Stomach (tissue), 4 donors: Measurements from ENCODE around the gene ATG4B.

ENCODE experiments used
- CTCF ChIP-seq, 7 experiments: fragments of 450-650 bp in 4 of 7; fragments of 200-600 bp in 3 of 7; sonication (generic) in 3 of 7; IDR thresholded peaks; one replicate each; pipeline ENCODE4 v1.5.1; 2016 to 2019; ENCODE audit warnings: antibody characterized with exemption in 7 of 7, control low read depth in 2 of 7, mild to moderate bottlenecking in 1 of 7
- EP300 ChIP-seq: sonication (generic); formaldehyde crosslinking; IDR thresholded peaks from one replicate; pipeline ENCODE4 v1.6.1; 2017; ENCODE audit warnings: antibody characterized with exemption
- POLR2A ChIP-seq, 4 donors: fragments of 450-650 bp; IDR thresholded peaks; one replicate each; pipeline ENCODE4 v1.6.1; 2016; ENCODE audit warnings: antibody characterized with exemption in 4 of 4, control low read depth in 2 of 4, mild to moderate bottlenecking in 1 of 4, moderate library complexity in 1 of 4
- POLR2AphosphoS5 ChIP-seq, 3 donors: sonication (generic); formaldehyde crosslinking; IDR thresholded peaks; one replicate each; pipeline ENCODE4 v1.6.1; 2016; ENCODE audit warnings: antibody characterized with exemption in 3 of 3

- TF ChIP-seq CTCF (IDR thresholded peaks at IDR 0.05): no peak
- TF ChIP-seq POLR2A (IDR thresholded peaks at IDR 0.05): no peak
- no peak for TF ChIP-seq EP300
- no peak for TF ChIP-seq POLR2AphosphoS5 (IDR thresholded peaks at IDR 0.05)
Measured at GRCh38 chr2:241708879-241709278, 71.4 kb downstream of the ATG4B start.
